Measurements from ENCODE around the gene HOXA1. TPM values are rescaled to one million over a fixed set of nuclear protein-coding genes. Genes with fewer than 3 reads are reported as not detected.

HOXA1 gene
- polyA plus RNA-seq, 10 donors = 0.71 to 1.3 (median 0.98) TPM

- peak in 2 of 3 donors; percentile 37 to 38 for DNase-seq
These were observed 21.4 kb upstream of the HOXA1 start for GRCh38 chr7:27116962-27117886.

DNA sequence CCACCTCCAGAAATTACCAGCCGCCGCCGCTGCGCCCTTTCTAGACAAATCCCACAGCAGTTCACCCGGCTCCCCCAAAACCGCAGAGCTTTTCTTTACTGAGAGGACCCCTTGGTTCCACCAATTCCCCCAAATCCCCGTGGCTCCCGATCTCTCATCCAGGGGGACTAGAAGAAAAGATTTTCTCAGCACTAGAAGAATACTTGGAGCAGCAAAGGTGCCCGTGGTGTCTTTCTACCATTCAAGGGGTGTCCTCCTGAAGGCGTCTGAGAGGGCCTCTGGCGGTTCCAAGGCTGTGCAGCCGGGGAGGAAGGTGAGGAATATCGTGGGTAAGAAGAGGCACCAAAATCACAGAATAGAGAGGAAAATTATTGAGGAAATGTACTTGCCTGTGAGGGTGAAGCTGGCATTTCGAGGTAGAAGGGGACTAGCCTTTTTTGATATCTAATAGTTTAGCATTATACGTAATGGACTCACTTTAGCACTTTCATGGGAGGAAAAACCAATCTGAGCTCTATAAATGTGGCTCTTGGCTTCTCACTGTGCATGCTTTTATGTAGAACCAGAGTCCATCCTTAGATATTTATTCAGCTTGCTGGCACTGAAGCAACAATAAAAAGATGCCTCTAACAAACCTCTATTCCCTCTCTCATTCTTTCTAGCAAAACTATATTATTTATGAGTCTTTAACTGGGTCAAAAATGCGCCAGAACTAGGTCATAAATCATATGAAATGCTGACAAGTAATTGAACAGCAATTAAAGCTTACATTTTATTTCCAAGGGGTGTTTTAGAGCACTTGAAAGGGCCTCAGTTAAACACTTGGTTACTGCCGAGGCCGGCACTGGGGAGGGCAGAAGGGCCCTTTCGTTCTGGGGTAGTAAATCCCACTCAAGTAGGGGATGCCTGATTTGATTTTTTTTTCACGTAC lies 20.5 kb upstream of the HOXA1 start:
- peak in 2 of 3 donors; percentile 55 to 67 for DNase-seq

DNA sequence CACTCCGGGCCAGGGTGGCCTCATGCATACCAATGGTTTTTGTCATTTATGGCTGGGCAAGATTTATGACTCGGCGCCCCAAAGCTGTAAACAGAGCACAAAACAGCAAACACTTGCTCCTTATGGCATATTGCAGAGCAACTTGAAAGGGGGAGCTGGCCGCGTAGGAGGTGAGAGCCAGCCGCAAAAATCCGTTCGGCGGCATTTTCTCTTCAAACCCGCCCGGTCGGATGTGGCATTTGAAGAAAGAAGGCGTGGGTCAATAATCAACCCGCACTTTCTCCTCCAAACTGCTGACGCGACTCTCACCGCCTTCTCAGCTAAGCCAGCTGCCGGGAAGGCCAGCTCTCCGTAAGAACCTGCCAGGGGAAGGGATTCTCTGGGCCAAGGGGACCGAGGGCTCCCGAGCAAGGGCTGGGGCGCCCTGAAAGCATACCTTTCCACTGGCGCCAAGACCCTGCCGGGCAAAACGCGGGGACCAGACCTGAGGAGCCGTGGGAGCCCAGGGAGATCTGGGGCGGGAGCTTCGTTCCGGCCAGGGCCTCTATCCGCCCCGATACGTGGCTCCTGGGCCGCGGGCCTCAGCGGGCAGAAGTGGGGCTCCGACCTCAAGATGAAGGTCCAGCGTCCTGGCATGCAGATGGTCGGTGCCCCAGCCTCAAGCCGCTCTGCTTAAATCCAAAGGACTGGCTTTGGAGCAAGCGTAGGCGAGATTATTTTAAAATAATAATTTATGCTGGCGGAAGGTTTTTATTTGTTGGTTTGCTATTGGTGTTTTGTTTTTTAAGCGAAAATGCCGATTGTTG lies 19.6 kb upstream of the HOXA1 start:
- peak in 2 of 3 donors; percentile 62 to 69 for DNase-seq

GRCh38 chr7:27114881-27115220 lies 19.1 kb upstream of the HOXA1 start:
- no peak for DNase-seq

DNA sequence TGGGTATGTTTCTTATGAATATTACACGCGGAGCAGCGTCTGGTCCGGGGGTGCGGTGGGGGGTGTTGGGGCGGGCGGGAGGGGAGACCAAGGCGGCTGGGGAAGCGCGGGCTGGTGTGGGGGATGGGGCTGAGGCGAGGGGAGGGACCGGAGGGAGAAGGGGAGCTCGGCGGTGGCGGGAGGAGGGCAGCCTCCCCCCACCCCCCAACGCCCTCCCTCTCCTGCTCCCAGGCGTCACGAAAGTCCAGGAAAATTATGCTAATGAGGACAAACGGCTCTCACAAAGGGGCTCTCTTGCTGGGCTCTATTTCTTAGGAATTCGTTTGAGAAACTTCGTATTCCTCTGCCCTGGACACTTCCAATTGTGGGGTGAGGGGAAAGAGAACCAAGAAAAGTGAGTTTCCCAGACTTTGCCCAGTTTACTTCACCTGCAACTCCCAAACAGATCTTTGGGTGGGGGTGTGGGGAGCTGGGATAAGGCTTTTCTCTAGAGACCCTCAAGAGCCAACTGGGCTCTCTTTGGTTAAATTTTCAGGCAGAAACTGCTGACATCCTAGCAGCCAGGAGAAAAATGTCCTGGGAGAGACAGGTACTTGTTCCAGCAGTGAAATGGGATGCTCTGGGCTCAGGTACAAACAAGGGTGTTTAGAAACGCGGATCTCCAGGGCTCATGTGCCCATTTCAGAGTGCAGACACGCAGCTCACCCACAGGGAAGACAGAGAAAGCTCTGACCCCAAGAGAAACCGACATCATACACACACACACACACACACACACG lies 18.4 kb upstream of the HOXA1 start:
- peak in 2 of 3 donors; percentile 67 to 77 for DNase-seq

DNA sequence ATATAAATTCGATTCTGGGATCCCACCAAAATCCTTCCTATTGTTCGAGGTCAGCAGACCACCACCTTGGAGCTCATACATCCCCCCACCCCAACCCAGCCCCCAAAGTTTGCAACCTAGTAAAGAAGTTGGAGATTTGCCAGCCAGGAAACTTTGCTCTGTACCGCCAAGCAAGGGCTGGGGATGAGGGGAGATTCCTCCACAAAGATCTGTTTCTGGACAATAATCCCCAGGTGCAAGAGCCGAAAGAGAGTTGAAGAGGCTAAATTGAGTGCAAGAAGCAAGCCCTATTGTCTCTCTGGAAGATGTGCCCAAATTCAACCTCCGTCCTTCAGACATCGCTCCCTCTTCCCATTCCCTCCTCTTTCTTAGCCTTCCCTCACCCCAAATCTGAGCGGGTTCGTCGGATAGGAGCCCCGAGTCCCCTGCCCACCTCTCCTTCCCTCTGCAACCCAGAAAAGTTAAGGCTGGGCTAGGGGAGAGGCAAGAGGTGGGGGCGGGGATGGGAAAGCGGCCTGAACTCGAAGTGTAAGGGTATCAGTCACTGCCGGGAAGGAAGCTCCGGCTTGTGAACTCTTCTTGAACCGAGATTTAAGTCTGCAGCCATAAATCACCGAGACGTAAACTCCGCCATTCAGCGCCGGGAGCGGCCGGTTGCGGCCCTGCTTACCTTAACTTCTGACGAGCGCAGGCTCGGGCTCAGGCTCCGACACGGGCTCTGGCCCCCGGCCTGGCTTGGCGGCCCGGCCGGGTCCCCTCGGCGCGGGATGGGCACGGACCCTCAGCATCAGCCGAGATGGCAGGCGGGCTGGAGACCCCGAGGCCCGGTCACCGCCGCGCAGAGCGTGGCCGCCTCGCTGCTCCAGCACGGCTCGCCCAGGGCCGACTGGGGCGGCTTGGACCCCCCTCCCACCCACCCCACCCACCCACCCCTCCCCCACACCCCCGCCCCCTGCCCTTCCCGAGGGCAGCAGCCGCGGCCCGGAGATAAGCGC lies 17.5 kb upstream of the HOXA1 start:
- peak; percentile 57 to 93 (median 85) for DNase-seq

DNA sequence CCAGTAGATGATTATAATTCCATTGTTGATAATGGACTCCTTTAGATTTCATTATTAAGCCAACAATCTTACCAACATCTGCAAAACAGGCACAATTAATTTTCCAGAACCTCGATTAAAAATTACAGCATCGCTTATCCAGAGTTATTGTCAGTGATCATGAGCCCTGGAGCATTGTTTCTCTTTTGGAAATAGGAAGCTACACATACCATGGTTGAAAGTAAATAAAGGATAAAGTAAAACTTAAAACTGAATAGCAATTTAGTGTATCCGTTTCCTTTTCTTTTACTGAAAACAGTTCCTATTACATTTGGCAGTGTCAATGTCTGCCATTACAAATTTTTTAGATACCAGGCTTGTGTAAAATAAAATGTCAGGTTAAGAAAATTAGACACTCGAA lies 16.6 kb upstream of the HOXA1 start:
- DNase-seq = peak in 1 of 3 donors; percentile 57

- peak in 2 of 3 donors; percentile 44 to 67 for DNase-seq
These were observed 16.0 kb upstream of the HOXA1 start for GRCh38 chr7:27111751-27112277.

DNA sequence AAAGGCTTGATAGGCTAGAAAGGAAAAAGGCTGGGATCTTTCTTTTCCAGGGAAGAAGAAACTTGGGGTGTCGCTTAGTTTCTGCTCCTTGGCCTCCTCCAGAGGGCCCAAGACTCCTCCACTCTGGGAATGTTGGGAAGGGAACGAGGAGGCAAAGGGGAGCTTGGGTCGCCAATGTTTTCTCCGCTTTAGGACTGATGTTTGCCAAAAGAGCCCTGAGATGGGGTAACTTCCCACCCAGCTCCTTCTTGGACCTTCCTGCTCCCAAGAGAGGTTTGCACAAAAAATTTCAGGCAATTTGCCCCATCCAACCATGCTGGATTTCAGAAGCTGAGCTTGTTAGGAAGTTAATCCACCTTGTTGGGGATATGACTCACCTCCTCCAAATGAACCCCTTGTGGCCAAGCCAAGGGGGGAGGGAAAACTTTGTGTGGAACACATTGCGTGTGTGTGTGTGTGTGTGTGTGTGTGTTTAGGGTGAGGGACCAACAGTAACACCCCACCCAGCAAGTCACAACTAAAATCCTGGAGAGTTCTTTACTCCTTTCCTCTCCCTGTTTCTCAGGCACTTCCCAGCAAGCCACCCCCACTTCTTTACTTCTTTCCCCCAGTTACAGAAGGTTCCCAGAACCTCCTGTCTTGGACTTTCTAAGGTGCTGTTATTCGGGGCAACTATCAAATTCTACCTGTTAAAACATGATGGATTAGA lies 15.4 kb upstream of the HOXA1 start:
- peak in 2 of 3 donors; percentile 63 to 79 for DNase-seq

- DNase-seq = peak in 2 of 3 donors; percentile 83 to 89
These were observed 14.6 kb upstream of the HOXA1 start for GRCh38 chr7:27110186-27111031.

DNA sequence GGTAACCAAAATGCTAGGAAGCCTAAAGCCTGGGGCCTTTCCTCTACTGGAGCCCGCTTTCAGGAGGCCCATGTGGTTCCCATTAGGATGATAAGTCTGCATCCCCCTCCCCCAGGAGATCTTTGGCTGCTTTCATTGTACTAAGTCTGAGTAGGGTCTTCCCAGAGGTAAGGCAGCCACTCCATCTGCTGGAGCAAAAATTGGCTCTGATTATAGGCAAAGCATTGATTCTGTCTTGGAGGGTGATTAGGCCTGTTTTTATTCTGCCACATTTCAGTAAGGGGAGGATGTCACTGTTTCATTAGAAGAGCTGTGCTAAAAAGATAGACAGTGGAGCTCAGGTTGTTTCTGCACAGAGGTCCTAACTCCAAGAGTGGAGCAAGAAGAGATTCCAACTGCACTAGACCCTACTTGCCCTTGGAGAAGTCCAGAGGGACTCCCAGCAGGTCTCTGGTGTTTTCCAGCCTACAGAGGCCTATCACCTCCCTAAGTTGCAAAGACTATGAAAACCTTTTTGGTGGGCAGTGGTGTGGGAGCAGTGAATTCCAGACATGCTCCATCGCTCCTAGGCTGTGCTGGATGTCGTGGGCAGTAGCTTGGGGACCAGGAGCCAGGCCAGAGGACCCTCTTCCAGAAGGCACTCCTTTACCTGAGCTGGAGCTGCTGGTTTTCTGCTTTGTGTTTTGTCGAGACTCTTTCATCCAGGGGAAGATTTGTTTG lies 13.8 kb upstream of the HOXA1 start:
- peak in 2 of 3 donors; percentile 70 to 85 for DNase-seq

GRCh38 chr7:27108390-27109127 lies 12.8 kb upstream of the HOXA1 start:
- peak in 2 of 3 donors; percentile 80 to 81 for DNase-seq

GRCh38 chr7:27107391-27108381 lies 11.9 kb upstream of the HOXA1 start:
- DNase-seq = peak in 2 of 3 donors; percentile 42 to 54

GRCh38 chr7:27106901-27107240 lies 11.1 kb upstream of the HOXA1 start:
- DNase-seq = no peak
